GM18519 (cell line): ENCODE data around the gene MC3R.
"Not testable (repeated sequence)": the region's sequence is repeated elsewhere in the genome, so short reads cannot be mapped to it uniquely, and the experiment has no call there.

ENCODE experiments used
- ATAC-seq: cut with Tn5 transposase; IDR thresholded peaks from one replicate; pipeline ENCODE4 v1.9.1; 2021; ENCODE audit warnings: mild to moderate bottlenecking, moderate library complexity; ENCODE audit not compliant: unreplicated experiment, low FRiP score

The MC3R gene

DNA sequence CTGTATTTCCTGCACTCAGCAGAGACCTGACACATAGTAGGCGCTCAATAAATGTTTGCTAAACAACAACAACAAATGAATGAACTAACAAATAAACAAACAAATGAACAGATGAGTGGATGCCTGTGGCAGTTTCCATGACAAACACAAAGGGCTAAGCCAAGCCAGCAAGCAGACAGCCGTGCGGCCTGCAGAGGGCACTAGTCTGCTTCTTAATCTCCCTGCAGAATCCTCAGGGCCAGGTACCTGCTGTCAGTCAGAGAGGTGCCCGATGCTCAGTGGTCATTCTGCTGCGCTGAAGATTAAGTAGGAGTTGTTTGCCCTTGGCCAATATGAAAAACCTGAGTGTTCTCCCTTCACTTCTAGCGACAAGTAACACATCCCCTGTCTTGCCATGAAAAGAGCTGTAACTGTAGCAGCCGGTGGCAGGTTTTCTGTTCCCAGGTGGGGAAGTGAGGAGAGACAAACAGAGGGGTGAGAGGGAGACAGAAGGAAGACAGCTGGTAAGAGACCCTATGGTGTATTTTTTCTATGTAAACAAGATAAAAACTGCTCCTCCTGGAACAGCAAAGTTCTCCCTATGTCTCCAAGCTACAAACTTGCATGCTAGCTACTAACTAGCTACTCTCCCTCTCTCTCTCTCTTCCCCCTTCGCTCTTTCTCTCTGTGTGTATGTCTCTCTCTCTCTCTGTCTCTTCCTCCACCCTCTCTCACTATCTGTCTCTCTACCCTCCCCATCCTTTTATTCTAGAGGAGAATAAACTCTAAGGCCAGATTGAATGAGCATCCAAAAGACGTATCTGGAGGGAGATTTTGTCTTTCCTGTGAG is at the start of gene MC3R:
TSS of gene MC3R (plus strand) at position 779 of the 829 bp plus-strand sequence. CDS start 112 bp downstream, outside the sequence.
- peak; percentile 76 for ATAC-seq

DNA sequence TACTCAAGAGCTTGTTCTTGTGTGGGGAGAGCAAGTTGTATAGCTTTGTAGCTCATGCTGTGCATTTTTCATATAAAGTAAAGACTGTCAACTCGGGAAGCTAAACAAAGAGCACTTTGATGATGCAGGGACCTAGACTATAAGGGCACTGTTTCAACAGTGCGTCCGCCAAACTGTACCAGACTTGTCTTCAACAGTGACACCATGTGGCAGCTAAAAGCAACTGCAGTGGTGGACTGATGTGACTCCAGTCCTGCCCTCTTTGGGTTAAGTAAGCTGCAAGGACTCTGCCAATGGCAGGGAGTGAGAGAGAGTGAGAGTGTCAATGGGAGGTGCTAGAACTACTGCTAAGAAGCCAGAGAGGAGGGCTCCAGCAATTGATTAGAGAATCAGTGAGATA is 48.1 kb upstream of the MC3R start:
- ATAC-seq: no peak

DNA sequence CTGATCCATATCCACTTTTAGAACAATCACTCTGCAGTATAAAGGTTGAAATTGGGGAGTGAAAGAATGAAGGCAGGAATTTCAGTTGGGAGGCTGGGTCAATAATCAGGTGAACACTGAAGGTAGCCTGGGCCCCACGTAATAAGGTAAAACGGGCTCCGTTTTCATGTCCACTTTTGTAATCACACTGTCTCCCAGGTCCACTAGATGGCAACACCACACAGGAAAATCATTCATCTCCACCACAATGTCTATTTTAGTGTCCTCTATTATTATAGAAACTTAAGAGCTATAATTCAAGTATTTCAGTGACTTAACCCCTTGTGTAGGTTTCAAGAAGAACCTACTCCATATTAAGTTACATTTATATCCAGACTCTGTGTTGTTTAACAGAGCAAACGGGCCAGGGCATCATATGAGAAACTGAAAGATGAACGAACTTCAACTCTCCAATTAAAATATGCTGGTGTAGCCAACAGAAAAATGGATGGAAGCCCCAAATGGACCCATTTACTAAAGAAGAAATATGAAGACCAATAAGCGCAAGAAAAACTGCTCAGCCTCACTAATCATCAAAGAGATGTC is 45.9 kb upstream of the MC3R start:
- no peak for ATAC-seq

DNA sequence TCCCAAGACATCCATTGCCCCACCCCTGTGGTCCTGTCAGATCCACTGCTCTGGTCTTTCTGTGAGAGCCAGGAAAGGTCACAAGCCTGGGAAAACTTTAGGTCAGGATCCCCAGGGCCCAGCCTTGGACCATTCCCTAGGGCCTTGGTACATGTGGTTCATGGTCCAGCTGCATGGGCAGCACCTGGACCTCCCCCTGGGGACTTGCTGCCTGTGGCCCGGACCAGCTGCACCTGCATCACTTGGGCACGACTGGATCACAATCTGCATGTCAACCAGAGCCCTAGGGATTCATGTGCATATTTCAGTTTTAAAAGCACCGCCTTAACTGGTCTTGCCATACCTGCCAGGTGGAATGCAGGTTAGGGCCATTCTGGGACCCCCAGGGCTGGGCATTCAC is 44.3 kb upstream of the MC3R start:
- ATAC-seq: no peak

DNA sequence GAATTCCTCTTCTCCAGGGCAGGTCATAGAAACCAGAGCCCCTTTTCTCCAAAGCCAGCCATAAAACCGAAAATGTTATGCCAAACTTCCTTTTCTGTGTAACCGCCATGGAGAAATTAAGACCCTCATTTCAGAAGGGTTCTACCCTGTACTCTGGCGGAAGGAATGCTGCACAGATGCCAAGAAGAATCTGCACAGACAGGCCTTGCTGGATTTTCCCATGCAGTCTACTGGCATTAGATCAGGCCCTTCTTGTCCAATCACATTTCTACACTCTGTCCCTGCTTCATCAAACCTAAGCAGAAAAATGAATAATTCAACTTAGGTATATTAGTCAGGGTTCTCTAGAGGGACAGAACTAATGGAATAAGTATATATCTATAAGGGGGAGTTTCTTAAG is 43.2 kb upstream of the MC3R start:
- no peak for ATAC-seq

DNA sequence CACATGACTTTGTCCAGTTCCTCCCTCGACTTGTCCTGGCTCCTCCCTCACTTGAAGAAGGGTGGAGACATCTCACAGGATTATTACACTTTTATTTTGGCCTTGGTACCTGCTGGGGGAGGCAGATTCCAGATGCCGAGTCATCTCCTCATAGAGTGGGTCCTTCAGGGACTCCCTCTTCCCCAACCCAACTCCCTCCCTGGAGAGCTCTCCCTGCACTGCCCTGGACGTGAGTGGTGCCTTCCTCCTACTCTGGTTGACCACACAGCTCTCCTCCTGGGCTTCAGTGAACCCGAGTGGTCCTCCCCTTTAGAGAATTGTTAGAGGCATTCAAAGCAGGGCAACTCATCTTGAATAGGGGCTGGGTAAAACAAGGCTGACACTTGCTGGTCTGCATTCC is 40.9 kb upstream of the MC3R start:
- no peak for ATAC-seq

DNA sequence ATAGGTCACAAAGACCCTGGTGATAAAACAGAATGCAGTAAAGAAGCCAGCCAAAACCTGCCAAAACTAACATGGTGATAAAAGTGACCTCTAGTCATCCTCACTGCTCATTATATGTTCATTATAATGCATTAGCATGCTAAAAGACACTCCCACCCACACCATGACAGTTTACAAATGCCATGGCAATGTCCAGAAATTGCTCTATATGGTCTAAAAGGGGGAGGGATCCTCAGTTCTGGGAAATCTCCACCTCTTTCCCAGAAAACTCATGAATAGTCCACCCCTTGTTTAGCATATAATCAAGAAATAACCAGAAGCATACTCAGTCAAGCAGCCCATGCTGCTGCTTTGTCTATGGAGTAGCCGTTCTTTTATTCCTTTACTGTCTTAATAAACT is 40.4 kb upstream of the MC3R start:
- no peak for ATAC-seq

DNA sequence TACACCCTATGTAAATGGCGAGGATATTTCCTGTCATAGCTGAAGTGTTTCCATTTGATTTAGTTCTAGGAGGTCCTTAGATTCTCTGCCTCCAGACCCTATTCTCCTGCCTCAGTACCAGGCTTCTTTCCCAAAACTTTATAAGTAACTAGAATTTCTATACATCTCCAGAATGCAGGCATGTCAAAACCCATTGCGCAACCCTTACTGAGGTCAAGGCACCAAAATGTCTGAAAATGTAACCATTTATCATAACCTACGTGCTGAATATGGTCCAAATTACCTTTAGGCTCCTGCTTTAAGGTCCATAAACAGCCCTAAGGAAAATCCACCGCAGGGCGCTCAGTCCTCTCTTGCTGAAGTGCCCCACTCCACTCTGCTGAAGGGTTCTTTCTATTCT is 37.5 kb upstream of the MC3R start:
- ATAC-seq: no peak

DNA sequence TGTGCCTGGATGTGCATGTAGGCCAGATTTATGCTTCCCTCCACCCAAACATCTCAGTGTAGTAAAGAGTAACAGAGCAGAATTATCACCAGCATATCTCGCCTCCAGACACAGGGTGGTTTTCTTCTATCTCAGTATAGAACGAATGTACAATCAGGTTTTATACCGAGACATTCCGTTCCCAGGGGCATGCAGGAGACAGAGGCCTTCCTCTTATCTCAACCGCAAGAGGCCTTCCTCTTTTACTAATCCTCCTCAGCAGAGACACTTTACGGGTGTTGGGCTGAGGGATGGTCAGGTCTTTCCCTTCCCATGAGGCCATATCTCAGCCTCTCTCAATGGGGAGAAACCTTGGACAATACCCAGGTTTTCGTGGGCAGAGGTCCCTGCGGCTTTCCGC is 36.4 kb upstream of the MC3R start:
- ATAC-seq: no peak

DNA sequence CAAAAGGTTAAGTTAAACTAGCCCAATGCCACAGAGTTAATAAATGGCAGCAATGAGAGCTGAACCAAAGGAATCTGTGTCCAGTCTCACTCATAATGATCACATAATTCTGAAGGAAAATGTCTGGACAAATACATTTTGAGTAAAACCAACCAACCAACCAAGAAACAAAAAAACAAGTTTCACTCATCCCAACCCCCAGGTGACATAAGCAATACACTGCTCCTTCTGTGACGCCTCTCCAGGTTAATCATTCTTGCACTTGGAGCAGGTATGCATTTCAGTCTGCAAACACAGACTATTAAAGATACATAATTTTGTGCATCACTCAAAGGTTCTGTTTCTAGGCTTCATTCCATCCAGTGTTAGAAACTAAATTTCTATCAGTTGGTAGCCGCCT is 35.2 kb upstream of the MC3R start:
- ATAC-seq: no peak

DNA sequence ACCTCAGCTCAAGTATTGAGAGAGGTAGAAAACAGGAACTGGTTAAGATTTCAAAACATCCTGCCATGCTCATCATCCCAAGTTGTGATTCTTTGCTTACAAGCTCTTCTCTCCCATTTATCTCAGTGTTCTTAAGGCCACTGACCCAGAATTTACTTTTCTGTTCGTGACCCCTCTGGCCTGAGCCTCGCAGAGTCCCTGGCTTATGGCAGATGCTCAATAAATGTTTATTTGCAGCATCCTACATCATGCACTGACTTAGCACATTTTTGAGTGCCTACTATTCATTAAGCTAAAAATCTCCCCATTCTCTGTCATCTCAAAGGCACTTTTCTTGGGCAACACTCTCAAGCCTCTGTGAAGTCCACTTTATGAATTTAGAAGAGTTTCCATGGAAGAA is 33.4 kb upstream of the MC3R start:
- ATAC-seq: no peak

DNA sequence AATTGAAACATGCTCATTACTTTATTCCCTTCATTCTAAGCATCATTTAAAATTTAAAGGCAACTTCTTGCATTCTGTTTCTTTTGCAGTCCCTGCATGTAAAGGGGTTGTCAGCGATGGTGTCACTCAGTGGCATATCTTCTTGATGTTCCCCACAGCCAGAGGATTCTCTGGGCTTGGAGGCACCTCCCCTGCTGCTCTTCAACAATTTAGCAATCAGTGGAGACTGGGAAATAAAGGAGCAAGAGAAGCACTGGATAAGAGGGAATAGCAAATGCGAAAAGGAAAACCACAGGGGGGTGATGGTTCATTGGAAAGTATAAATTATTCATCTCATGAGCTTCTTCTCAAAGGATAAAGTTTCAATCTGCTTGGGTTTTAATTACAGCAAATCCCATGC is 30.7 kb upstream of the MC3R start:
- ATAC-seq: no peak

DNA sequence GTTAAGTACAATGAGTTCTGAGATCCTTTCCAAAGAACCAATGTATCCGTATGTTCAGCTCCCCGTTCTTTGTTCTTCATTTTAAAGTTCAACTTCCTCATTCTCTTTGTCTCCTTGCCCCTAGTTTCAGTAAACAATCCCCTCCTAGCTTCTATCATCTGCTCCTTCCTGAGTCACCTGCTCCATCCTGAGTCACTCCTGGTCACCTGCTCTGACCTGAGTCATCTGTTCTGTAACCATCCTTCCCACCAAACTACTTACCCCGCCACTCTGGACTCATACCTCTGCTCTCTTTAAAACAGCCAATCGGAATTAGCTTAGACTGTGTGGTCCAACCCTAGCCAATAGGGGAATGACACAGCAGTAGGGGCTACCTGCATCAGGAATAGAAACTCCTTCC is 27.3 kb upstream of the MC3R start:
- ATAC-seq: not testable (repeated sequence)

DNA sequence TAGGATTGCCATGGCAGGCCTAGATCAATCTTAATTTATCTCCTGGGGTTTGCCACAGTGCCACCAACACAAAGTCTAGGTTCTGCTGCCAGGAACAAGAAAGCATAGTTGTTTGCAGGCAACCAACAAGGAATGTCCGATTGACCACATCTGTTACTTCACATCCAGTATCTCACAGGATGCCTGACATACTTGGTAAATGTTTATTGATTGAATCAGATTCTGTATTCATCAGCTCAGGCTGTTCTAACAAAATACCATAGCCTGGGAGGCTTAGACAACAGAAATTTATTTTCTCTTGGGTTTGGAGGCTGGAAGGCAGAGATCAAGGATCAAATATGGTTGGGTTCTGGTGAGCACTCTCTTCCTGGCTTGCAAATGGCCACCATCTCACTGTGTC is 26.3 kb upstream of the MC3R start:
- ATAC-seq: no peak

DNA sequence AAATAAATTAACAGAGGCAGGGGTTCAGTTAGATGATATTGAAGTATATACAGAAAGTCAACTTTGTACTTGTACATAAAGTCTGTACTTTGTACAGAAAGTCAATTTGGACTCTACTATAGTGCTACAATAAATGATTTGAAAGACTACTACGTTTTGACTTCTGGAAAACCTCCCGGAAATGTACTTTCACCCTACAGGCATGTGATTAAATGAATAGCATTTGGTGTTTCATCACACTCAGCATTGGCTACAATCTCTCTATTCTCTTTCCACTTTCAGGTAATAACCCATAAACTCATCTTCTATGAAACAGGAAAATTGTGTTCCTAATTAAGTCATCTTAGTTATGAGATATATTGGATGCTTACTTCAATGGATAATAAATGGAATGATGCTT is 25.6 kb upstream of the MC3R start:
- no peak for ATAC-seq

DNA sequence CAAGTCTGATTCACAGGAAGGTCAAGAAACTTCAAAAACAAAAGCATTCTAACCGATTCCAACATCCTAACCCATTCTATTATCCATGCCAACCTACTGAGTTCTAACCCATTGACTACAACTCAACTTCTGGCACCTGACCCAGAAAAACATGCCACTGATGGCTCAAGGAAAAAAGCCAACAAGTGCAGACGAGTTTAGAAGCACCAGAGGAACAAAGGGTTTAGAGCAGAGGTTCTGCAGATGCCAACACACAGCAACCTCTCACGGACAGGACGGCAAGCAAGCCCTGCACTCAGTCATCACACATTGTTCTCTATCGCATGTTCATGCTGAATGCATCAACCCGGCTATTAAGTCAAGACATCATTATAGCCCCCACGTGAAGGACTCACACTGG is 25.2 kb upstream of the MC3R start:
- ATAC-seq: no peak

DNA sequence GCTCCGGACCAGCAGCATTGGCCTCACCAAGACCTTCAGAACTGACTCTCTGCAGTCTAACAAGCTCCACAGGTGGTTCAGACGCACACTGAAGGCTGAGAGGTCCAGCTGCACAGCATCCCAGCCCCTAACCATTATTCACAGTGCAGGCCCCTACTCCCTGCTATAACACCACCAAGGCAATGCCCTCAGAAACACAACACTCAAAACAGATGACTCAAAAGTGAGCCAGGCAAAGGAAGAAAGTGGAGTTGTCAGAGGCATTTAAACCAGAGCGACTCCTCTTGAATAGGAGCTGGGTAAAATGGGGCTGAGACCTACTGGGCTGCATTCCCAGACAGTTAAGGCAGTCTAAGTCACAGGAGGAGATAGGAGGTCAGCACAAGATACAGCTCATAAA is 20.5 kb upstream of the MC3R start:
- no peak for ATAC-seq

DNA sequence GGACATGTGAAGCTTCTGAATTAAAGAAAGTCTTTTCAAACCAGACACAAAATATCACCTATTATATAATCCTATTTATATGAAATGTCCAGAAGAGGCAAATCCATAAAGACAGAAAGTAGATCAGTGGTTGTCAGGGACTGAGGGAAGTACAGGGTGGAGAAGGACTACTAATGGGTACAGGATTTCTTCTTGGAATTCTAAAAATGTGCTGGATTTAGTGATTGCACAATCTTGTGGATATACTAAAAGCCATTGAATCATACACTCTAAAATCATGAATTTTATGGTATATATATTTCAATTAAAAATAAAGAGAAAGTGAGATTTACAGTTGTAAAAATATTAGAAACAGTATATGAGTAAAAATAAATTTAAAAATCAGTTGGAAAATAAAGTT is 18.7 kb upstream of the MC3R start:
- ATAC-seq: no peak

DNA sequence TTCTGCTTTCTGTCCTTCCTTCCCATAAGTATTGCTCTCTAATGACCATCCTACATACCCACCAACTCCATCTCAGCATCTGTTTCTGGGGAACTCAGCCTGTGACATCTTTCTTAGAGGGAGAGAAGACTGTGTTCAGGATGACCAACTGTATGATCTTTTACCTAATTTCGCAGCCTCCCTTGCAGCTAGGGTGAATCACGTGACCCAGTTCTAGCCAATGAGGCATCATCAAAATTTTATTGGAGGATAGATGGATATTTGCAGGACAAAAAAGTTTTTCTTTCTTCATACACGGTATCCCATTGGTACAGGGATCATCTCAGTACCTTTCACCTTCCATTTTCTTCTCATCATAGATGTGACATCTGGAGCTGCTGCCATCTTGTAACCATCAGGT is 14.4 kb upstream of the MC3R start:
- no peak for ATAC-seq

DNA sequence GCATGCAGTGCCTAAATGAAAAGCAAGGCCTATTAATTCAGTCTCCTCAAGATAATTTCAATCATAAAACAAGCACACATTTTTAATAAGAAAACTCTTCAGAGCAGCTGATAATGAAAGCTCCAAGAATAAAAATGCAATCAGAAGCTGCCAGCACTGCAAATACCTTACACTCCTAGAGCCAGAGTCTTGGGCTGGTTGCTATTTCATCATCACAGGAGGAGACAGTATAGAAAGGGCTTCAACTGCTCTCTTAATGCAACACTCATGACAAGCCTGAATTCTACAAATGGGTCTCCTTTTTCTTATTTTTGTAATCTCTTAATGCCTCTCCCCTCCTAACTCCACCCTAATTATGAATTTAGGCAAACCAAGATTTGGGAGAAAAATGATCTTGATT is 11.2 kb upstream of the MC3R start:
- no peak for ATAC-seq

DNA sequence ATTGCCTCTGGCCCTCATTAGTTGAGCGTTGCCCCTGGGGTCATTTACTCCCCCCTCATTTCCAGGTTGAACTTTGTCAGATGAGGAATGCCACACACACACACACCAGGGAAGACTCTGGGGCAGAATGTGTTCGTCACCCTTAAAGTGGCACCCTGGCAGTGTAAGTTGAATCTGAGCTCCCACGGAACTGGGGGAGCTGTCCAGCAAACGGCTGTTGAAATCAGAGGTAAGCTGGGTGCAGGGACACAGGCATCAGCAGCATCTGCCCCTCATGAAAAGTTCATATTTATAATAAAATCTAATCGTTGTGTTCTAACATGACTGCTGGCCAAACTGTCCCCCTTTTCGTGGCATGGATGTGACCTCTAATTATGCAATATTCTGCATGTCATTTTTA is 4.3 kb upstream of the MC3R start:
- no peak for ATAC-seq

DNA sequence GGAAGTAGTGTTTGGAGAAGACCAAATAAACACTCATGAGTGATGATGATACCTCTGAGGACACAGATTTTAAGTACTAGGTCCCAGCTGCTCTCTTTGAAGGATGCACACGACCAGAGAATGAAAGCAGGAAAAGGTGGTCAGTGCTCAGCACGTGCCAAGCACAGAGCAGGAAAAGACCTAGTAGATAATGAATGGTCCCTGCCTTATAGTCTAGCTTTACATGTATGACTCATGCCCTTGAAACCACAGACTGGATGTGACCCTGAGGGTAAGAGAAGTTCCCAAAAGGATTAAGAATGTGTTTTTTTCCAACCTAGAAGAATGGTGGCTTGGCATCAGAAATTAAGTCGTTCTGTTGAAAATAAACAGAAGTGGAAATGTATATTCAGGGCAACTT is 2.8 kb upstream of the MC3R start:
- ATAC-seq: no peak
